NOMO-1 (cell line): ENCODE results near the gene SLC16A13.

Experiments used
- DNase-seq, 2 experiments: peaks; one replicate each; lab custom pipeline; 2025; ENCODE audit not compliant: unreplicated experiment in 2 of 2; lab: John Stamatoyannopoulos, UW

SLC16A13 gene

GRCh38 chr17:7011415-7011814, 24.4 kb upstream of the SLC16A13 start:
- no peak for DNase-seq

DNA sequence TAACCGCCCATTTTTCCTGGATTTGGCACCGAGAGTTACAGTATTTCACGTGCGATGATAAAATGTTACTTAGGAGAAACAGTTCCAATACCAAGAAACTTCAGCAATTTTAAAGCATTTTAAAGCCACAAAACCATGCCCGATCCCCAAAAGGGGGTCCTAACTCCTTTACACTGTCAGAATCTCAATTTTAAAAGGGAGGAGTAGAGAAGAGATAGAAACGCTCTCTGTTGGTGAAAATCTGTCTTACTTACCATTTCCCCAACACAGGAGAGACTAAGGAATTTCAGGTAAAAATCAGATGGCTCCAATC, 23.9 kb upstream of the SLC16A13 start:
- DNase-seq, result no peak

DNA sequence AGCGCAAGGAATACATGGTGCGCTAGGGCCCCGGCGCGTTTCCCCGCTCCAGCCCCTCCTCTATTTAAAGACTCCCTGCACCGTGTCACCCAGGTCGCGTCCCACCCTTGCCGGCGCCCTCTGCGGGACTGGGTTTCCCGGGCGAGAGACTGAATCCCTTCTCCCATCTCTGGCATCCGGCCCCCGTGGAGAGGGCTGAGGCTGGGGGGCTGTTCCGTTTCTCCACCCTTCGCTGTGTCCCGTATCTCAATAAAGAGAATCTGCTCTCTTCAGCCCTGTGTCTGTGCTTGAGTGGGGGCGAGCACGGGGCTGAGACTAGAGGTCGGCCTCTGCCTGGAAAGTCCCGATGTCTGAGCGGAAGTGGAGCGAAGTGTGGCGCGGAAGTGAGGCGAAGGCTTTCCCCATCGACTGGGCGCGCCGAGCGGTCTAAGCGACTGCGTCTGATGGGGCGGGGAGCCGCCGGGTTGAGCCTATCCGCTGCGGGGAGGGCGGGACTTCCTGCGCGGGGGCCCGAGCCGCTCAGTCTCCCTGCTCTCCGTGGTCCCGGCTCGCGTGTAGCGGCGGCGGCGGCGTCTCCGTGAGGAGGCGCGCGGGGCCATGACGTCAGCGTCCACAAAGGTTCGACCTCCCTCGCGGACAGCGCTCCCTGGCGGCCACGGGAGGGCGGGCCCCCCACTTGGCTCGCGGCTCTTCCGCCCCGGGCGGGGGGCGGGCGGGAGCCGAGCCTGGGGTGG, 21.4 kb upstream of the SLC16A13 start:
- peak; percentile 97 to 98 for DNase-seq

DNA sequence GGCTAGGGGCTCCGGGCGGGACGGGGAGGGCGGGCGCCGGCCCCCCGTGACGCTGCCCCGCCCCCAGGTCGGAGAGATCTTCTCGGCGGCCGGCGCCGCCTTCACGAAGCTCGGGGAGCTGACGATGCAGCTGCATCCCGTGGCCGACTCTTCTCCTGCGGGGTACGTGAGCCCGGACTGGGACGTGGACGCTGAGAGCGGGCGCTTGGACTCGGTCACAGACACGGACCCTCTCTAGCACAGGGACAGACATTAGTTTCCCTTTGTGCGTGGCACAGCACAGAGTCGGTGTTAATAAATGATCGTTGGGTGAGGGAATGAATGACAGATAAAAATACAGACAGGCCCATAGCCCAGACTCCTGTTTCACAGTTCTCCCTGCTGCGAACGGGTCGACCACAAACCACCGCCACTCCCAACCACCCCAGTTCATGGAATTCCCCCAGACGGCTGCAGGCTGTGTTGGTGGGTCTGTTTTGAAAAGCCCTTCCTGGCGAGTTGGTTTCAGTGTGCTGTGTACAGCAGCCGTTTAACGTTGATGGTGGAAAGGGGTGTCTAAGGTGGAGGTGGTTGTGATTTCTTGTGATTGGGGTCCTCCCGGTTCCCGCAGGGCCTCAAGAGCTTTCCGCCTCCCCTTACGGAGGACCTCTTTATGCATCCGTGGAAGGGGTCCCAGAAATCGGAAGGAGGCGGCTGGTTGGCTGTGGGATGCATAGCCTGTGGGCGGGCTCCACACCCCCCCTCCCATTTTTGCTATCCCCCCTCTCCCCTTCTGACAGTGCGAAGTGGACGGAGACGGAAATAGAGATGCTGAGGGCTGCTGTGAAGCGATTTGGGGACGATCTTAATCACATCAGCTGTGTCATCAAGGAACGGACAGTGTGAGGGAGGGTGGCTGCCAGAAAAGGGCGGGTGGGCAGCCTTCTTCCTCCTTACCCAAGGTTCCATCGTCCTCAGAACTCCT, 20.5 kb upstream of the SLC16A13 start:
- DNase-seq, result no peak

- no peak for DNase-seq
Measured at GRCh38 chr17:7016418-7016817, 19.4 kb upstream of the SLC16A13 start.

GRCh38 chr17:7016886-7017826, 18.7 kb upstream of the SLC16A13 start:
- no peak for DNase-seq

GRCh38 chr17:7017827-7018200, 18.0 kb upstream of the SLC16A13 start:
- DNase-seq, result no peak

DNA sequence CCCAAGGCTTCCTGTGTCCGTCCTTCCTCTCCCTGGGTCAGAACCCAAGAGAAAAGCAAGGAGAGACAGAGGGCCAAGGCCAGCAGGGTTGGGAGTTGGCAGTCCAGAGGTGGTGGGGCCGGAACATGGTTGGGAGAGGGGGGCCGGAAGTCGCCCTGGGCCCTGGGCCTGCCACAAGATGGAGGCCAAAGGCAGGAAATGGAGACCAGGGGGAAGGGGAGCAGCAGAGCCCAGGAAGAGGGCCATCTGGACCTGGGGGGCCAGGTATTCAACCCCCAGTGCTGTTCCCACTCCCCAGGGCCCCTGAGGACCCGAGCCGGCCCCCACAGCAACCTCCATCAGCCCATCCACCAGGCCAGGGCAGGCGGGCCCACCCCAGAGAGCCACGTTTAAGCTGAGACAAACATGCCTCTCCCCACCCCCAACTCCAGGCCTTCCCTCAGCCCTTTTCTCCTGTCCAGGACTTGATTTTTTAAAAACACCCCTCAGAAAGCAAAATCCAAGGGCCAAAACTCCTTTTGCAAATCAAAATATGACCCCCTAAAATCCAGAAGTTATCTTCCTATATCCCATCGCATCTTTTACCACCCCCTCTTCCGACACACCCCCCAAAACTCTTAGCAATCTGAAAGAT, 17.4 kb upstream of the SLC16A13 start:
- no peak for DNase-seq

DNA sequence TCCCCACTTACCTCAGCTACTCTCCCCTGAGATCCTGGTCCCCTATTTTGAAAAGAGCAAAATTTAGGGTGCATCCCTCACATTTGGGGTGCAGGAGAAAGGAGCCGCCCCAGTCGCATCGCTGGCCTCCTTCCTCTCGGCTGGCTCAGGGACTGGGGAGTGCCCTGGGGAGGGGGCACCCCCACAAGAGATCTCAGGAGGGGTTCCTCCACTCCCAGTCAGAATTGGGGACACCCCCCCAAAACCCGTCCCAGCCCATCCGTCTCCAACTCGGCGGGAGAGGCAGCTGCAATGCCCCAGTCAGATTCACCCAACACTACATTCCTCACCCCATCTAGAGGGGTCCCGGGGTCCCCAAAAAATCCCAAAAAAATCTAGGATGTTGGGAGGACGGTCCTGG, 16.4 kb upstream of the SLC16A13 start:
- no peak for DNase-seq

DNA sequence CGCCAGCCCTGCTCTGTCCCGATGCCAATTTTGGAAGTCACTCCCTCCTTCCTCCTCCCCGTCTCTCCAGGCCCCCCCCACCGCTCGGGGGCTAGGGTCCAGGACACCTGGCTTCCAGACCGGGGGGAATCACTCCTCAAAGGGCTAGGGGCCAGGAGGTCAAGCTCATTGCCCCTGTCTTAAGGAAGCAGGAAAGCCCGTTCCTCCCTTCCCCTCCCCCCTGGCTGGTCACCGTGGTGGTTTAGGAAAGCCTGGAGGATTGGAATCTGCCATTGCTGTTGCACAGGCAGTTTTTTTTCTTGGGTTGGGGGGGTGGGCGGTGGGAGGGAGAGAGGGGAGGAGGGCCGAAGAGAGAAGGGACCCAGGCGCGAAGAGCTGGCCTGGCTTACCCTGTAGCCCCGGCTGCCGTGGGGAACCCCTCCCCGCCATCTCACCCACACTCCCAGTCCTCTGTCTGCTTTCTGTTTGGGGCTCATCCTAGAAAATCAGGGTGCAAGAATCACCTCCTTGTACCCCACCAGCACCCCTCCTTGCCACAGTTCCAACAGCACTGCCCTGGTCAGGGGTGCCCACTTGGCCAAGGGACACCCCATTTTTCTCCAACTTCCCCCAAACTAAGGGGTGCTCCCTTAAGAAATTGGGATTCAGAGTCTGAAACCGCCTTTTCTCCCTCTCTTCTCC, 15.8 kb upstream of the SLC16A13 start:
- DNase-seq, result no peak

GRCh38 chr17:7020894-7021664, 14.7 kb upstream of the SLC16A13 start:
- DNase-seq, result no peak

GRCh38 chr17:7021993-7022778, 13.6 kb upstream of the SLC16A13 start:
- peak; percentile 55 to 72 for DNase-seq

DNA sequence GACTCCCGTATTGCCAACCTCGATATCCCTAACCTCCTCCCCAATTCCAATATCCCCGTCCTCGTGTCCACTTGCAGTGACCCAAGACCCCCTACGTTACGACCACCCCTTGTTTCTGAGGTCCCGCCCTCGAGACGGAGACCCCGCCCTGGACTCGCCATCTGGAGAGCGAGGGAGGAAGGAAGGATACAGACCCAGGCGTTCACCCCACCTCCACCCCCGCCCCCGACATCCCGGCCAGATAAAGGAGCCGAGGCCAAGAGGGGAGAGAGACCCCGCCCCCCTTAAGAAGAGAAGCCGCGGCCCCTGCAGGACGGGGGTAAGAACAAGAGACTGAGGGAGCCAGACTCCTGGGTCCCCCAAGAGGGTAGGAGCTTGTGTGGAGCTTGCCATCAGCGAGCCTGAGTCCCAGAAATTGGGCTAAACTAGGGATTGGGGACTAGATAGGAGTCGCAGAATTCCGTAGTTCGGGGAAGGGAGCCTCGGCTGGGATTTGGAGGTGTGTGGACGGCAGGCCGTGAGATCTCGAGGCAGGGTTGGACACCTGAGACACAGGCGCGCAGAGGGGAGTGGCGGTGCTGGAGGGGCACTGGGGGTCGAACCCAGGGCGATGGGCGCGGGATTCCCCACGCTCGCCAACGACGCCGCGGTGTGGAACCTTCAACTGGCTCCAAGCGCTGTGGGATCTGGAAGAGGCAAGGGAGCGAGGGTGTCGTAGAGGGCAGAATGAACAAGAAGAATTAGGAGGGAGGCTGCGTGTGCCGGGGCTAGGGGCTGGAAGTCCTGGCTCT, 12.8 kb upstream of the SLC16A13 start, which contains the start of gene BCL6B:
TSS of gene BCL6B (plus strand) at position 270 of the 791 bp plus-strand sequence. CDS start 622 bp downstream, outside the sequence.
- DNase-seq, result no peak

DNA sequence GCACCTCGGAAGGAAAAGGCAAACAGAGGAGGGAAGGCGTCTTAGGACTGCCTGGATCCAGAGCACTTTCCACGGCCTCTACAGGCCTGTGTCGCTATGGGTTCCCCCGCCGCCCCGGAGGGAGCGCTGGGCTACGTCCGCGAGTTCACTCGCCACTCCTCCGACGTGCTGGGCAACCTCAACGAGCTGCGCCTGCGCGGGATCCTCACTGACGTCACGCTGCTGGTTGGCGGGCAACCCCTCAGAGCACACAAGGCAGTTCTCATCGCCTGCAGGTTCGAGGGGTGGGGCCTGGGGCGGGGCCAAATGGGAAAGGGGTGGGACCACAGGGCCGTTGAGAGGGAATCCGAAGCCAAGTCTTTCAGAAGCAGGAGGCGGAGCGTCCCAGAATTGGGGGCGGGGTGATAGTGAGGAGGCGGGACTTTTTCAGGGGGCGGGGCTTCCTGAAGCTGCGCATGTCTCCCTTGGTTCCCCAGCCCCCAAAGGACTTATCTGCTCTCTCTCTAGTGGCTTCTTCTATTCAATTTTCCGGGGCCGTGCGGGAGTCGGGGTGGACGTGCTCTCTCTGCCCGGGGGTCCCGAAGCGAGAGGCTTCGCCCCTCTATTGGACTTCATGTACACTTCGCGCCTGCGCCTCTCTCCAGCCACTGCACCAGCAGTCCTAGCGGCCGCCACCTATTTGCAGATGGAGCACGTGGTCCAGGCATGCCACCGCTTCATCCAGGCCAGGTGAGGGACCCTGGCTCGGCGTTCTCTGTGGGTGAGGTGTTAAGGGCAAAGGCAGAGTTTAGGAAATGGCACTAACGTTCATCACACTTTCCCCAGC, 12.0 kb upstream of the SLC16A13 start:
- DNase-seq, result peak; percentile 54 to 62

- no peak for DNase-seq
Measured at GRCh38 chr17:7024402-7024785, 11.4 kb upstream of the SLC16A13 start.

- no peak for DNase-seq
Measured at GRCh38 chr17:7025245-7025644, 10.6 kb upstream of the SLC16A13 start.
